ENCODE measurements around the gene CBLC. TPM values are rescaled to one million over a fixed set of nuclear protein-coding genes. Genes with fewer than 3 reads are reported as not detected.

The CBLC gene
- total RNA-seq, 1 experiment from 2014 or later: 0.80 TPM

DNA sequence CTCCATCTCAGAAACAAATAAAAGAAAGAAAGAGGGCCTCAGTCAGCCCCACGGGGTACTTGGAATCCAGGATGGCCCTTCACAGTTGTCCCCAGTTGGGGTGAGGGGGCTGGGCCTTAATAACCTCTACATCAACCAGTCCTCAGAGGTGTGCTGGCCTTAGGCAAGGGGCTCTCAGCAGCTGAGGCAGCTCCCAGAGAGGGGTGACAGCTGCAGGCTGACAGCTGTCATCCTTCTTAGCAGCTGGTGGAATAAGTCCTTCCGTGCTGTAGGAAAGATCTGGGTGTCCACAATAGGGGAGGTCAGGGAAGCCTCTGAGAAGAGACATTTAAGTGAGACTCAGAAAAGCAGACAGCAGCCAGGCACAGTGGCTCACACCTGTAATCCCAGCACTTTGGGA is 38.6 kb downstream of the CBLC start:
- no peaks in the 10 kb centered on the region for H3K9me3 ChIP-seq (ENCODE audit: control insufficient read depth, insufficient read depth, low read depth, low read length)
- TF ChIP-seq TCF7L2 (IDR thresholded peaks at IDR 0.05; ENCODE audit: low read depth, low read length): no peak
- no peak for TF ChIP-seq SIN3A (IDR thresholded peaks at IDR 0.05; ENCODE audit: borderline replicate concordance, insufficient read depth, low read depth, low read length)
- no peak for TF ChIP-seq CTCF (IDR thresholded peaks at IDR 0.05)
- TF ChIP-seq, protein P1, sequence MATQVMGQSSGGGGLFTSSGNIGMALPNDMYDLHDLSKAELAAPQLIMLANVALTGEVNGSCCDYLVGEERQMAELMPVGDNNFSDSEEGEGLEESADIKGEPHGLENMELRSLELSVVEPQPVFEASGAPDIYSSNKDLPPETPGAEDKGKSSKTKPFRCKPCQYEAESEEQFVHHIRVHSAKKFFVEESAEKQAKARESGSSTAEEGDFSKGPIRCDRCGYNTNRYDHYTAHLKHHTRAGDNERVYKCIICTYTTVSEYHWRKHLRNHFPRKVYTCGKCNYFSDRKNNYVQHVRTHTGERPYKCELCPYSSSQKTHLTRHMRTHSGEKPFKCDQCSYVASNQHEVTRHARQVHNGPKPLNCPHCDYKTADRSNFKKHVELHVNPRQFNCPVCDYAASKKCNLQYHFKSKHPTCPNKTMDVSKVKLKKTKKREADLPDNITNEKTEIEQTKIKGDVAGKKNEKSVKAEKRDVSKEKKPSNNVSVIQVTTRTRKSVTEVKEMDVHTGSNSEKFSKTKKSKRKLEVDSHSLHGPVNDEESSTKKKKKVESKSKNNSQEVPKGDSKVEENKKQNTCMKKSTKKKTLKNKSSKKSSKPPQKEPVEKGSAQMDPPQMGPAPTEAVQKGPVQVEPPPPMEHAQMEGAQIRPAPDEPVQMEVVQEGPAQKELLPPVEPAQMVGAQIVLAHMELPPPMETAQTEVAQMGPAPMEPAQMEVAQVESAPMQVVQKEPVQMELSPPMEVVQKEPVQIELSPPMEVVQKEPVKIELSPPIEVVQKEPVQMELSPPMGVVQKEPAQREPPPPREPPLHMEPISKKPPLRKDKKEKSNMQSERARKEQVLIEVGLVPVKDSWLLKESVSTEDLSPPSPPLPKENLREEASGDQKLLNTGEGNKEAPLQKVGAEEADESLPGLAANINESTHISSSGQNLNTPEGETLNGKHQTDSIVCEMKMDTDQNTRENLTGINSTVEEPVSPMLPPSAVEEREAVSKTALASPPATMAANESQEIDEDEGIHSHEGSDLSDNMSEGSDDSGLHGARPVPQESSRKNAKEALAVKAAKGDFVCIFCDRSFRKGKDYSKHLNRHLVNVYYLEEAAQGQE (IDR thresholded peaks at IDR 0.05; ENCODE audit: insufficient read depth in 1 of 2, low read depth in 2 of 2, low read length in 1 of 2): no peak
- TF ChIP-seq POLR2AphosphoS5 (IDR thresholded peaks at IDR 0.05; ENCODE audit: low read depth, low read length): no peak
- H3K27me3 ChIP-seq (ENCODE audit: control insufficient read depth, insufficient read depth, low read length): no peaks in the 10 kb centered on the region
- no TSS peak for BruUV-seq (replicated peaks)
- intact Hi-C loops (cut with micrococcal nuclease; ENCODE audit: unreplicated experiment): no loop called here
- no peak overlapping the region for H3K27ac ChIP-seq (ENCODE audit: low read length)
- POLR2A ChIA-PET: no interaction called here
- no peak overlapping the region for H3K4me3 ChIP-seq (ENCODE audit: low read depth in 2 of 2, low read length in 2 of 2)
- CTCF ChIA-PET: no interaction called here
- ATAC-seq (no peak), DNase-seq (ENCODE audit: low read depth, low spot score) (no peak)
- no peaks in the 10 kb centered on the region for H3K4me1 ChIP-seq (ENCODE audit: control insufficient read depth, insufficient read depth, low read length)
- no peaks in the 10 kb centered on the region for H3K36me3 ChIP-seq (ENCODE audit: control insufficient read depth, insufficient read depth, low read length)
- in situ Hi-C loops (cut with HindIII; ENCODE audit: low pct_unique_long_range_greater_than_20kb, low sequenced_read_pairs): no loop called here

DNA sequence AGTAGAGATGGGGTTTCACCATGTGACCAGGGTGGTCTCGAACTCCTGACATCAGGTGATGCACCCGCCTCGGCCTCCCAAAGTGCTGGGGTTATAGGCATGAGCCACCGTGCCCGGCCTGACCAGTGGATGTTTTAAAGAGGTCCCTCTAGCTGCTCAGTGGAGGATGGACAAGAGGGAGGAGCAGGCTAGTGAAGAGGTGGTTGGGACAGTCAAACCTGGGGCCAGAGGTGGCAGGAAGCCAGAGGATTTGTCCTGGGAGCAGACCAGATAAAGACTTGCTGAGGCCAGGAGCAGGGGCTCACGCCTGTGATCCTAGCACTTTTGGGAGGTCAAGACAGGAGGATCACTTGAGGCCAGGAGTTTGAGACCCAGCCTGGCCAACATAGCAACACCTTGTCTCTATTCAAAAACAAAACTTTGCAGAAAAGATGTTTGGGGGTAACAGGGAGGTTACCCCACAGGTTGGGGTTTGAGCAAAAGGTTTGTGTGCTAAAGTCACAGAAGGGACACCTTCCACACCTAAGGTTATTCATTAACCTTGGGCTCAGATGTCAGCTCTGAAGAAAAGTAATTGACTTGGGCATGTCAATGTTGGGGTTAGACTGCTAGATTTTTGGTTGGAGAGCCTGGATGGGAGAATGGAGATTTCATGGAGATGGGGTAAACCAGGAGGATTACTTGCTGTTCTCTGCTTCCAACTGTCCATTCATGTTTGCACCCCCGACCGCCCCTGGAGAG is 40.2 kb downstream of the CBLC start:
- no TSS peak for BruUV-seq (replicated peaks)
- intact Hi-C loops (cut with micrococcal nuclease; ENCODE audit: unreplicated experiment) (no loop called here), in situ Hi-C loops (cut with HindIII; ENCODE audit: low pct_unique_long_range_greater_than_20kb, low sequenced_read_pairs) (no loop called here)
- no peak overlapping the region for H3K4me3 ChIP-seq (ENCODE audit: low read depth in 2 of 2, low read length in 2 of 2)
- ChIA-PET POLR2A (interaction anchor here (0.7 kb wide), 1 partner anchor 287 kb away, joined by 4 read pairs; no protein-coding TSS in a partner anchor), CTCF (no interaction called here)
- DNase-seq (ENCODE audit: low read depth, low spot score) (no peak), ATAC-seq (no peak)
- no peaks in the 10 kb centered on the region for H3K36me3 ChIP-seq (ENCODE audit: control insufficient read depth, insufficient read depth, low read length)
- no peaks in the 10 kb centered on the region for H3K4me1 ChIP-seq (ENCODE audit: control insufficient read depth, insufficient read depth, low read length)
- H3K27me3 ChIP-seq (ENCODE audit: control insufficient read depth, insufficient read depth, low read length): no peaks in the 10 kb centered on the region
- H3K27ac ChIP-seq (ENCODE audit: low read length): no peak overlapping the region
- TF ChIP-seq POLR2AphosphoS5 (IDR thresholded peaks at IDR 0.05; ENCODE audit: low read depth, low read length) (no peak), TCF7L2 (IDR thresholded peaks at IDR 0.05; ENCODE audit: low read depth, low read length) (no peak), CTCF (IDR thresholded peaks at IDR 0.05) (no peak), SIN3A (IDR thresholded peaks at IDR 0.05; ENCODE audit: borderline replicate concordance, insufficient read depth, low read depth, low read length) (no peak)
- no peaks in the 10 kb centered on the region for H3K9me3 ChIP-seq (ENCODE audit: control insufficient read depth, insufficient read depth, low read depth, low read length)
